ENCODE measurements around the gene NR6A1.

DNA sequence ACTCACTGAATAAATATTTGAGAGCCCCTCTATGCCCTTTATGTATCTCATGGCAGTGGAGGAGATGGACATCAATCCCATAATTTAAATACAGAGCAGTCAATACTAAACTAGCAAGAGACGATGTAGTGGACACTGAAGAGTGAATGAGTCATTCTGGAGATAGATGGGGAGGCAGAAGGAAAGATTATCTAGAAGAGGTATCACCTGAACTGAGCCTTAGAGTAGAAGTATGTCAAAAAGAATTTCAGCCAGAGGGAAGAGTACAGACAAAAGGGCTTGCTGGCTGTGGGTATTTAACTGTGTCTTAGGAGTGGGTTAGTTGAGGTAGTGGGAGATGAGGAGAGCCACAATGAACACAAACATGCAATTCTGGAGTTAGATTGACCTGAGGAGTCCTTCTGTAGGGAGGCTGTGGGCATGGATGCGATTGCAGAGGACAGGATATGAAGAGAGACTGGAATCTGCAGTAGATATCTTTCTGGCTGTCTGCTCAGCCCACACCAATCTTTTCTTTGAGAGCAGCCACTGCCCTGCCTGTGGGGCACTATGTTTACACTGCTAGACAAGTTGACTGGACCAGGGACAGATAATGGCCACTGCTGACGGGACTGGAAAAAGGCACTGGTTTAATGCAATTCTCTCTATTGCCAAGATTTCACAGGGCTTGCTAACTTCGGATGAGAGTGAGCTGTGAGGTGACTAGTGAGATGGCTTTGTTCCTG, 200.0 kb downstream of the NR6A1 start:
- TF ChIP-seq, protein P1, sequence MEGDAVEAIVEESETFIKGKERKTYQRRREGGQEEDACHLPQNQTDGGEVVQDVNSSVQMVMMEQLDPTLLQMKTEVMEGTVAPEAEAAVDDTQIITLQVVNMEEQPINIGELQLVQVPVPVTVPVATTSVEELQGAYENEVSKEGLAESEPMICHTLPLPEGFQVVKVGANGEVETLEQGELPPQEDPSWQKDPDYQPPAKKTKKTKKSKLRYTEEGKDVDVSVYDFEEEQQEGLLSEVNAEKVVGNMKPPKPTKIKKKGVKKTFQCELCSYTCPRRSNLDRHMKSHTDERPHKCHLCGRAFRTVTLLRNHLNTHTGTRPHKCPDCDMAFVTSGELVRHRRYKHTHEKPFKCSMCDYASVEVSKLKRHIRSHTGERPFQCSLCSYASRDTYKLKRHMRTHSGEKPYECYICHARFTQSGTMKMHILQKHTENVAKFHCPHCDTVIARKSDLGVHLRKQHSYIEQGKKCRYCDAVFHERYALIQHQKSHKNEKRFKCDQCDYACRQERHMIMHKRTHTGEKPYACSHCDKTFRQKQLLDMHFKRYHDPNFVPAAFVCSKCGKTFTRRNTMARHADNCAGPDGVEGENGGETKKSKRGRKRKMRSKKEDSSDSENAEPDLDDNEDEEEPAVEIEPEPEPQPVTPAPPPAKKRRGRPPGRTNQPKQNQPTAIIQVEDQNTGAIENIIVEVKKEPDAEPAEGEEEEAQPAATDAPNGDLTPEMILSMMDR (IDR thresholded peaks at IDR 0.05) = no peak
- no peak for TF ChIP-seq POLR2A (IDR thresholded peaks at IDR 0.05)
- TF ChIP-seq EP300 (IDR thresholded peaks at IDR 0.05) = no peak

Measured in ovary (tissue), 3 donors.